GM12892 (cell line): ENCODE results near the gene RNF152.

Experiments used
- DNase-seq: peaks from one replicate; pipeline ENCODE4 v3.0.0; 2011; ENCODE audit not compliant: insufficient read length
- FAIRE-seq: peaks from 2 replicates; lab custom pipeline; 2011; peaks lifted over from hg19 to GRCh38; lab: Jason Lieb, UNC
- POLR2A ChIP-seq: IDR thresholded peaks from 2 replicates; pipeline ENCODE4 v1.6.1; 2011; ENCODE audit warnings: low read depth, low read length, control low read depth
- POLR2AphosphoS5 ChIP-seq: IDR thresholded peaks from 2 replicates; pipeline ENCODE4 v1.6.1; 2011; ENCODE audit warnings: low read depth, low read length, control low read depth
- TAF1 ChIP-seq: IDR thresholded peaks from 2 replicates; pipeline ENCODE4 v1.6.1; 2011; ENCODE audit warnings: low read depth, mild to moderate bottlenecking, control low read depth, low read length, borderline replicate concordance

The RNF152 gene

DNA sequence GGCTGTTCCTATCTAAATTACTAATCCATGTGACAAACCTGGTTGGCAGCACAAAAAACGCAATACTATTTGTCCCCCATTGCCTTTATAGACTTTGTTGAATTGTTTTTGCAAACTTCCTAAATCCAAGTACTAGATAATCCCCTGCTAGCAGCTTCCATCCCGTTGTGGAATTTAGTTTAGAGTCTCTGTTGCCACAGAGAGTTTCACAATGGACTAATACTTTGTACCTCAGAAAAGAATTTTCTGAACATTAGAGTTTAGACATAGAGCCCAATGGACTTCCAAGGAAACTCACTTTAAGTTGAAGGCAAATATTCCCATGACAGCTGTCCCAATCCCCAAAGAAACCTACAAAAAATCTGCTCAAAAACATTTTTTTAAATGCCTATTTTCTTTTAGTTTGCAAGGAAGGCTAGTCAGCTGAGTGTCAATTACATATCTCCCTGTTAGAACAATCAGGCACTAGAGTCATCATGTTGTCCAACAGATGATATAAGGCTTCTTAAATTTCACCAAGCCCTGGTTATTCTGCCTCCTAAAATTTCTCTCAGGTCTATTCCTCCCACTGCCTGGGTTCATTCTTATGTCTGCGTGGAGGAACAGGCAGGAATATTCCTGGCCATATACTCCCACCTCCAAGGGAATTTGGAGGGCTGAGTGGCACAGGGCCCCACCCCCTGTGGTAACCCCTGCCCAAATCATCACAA is 27.2 kb downstream of the RNF152 start:
- DNase-seq (no peak), FAIRE-seq (no peak)
- no peak for TF ChIP-seq POLR2AphosphoS5
- no peak for TF ChIP-seq TAF1
- no peak for TF ChIP-seq POLR2A

DNA sequence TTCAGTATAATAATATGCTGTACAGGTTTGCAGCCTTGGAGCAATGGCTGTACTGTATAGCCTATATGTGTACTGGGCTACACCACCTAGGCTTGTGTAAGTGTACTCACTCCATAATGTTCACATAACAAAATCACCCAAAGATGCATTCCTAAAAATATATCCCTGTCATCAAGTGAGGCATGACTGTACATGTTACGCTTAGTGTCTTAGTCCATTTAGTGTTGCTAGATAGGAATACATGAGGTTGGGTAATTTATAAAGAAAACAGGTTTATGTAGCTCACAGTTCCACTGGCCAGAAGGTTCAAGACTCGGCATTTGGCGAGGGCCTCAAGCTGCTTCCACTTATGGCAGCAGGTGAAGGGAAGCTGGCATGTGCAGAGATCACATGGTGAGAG is 31.4 kb downstream of the RNF152 start:
- TF ChIP-seq POLR2A (no peak), TAF1 (no peak), POLR2AphosphoS5 (no peak)
- FAIRE-seq = no peak
- no peak for DNase-seq

DNA sequence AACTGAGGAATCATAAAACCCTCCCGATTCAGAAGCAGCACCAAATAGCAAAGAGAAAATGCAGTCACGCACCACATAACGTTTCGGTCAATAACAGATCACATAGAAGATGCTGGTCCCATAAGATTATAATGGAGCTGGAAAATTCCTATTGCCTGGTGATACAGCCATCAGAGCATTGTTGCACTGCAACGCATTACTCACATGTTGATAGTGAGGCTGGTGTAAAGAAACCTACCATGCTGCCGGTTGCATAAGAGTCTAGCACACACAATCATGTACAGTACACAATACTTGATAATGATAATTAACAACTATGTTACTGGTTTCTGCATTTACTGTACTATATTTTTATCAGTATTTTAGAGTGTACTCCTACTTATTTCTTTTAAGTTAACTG is 32.5 kb downstream of the RNF152 start:
- no peak for TF ChIP-seq TAF1
- no peak for TF ChIP-seq POLR2AphosphoS5
- no peak for TF ChIP-seq POLR2A
- DNase-seq (no peak), FAIRE-seq (no peak)

DNA sequence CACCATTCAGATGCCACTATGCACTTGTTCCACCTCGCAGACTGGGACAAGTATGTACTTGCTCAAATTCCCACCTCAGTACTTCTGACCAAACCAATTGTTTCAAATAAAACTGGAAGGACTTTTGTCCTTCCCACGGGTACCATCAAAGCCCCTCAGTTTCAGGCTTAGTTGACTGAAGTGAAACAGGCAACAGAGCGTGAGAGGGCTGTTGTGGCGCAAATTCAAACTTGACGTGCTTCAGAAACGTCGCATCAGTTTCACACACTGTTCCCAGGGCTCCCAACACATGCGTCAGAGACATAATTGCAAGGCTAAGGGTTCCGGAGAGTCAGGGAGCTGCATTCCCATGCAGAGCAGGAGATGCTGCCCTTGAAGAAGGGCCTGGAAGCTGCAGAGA is 33.7 kb downstream of the RNF152 start:
- FAIRE-seq (no peak), DNase-seq (no peak)
- TF ChIP-seq POLR2AphosphoS5 (no peak), TAF1 (no peak), POLR2A (no peak)

DNA sequence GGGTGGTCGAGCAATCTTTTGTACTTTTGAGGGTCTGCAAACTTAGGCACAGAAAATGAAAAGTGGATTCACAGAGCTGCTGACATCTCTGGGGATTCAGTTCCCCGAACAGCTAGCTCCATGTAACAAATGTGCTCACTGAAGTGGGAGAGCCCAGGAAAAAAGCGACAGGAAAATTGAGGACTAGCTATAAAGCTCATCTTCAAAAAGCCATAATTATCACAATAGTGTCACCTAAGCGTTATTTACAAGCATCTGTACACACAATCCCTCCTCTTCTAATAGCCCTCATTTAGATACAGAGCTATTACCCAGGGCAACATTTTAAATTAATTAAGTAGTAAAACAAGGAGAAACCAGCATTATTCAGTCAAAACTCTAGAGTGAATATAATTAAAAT is 36.1 kb downstream of the RNF152 start:
- FAIRE-seq (no peak), DNase-seq (no peak)
- TF ChIP-seq TAF1 (no peak), POLR2A (no peak), POLR2AphosphoS5 (no peak)

DNA sequence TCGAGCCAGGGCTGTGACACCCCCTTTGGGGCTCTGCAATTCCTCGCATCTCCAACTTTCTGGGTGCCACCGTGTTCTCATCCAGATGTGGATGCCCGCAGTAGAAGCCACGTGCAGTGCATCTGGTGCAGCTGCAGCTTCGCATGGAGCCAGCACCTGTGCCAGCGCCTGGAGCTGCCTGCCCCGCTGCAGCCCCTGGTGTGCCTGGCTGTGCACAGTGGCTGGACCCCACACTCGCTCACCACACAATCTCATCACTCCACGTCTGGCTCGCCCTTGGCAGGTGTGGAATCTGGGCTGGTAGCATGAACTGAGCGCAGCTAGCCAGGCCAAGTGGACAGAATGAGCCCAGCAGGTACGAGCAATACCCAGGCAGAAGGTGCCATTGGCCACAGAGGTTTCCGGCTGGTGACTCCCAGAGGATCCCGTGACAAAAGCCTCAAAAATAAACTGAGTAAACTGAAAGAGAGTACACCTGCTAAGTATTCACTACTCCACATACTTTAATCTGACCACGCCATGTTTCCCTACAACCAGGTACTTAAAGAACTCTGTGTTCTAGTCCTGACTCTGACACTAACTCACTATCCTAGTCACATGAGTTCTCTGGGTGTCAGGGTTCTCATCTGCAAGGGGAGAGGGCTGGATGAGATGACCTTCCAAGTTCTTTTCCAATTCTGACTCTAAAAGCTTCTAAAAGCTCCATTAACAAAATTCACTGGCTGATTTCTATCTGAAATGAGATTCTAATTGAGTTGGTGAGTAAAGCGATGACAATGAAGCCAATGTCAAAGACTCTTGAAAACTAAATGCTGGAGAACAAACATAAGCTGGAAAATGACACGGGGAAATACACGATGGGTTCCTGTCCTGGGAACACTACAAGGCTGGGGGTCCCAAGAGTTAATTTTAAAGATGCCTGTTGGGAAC is 37.1 kb downstream of the RNF152 start:
- FAIRE-seq (no peak), DNase-seq (no peak)

DNA sequence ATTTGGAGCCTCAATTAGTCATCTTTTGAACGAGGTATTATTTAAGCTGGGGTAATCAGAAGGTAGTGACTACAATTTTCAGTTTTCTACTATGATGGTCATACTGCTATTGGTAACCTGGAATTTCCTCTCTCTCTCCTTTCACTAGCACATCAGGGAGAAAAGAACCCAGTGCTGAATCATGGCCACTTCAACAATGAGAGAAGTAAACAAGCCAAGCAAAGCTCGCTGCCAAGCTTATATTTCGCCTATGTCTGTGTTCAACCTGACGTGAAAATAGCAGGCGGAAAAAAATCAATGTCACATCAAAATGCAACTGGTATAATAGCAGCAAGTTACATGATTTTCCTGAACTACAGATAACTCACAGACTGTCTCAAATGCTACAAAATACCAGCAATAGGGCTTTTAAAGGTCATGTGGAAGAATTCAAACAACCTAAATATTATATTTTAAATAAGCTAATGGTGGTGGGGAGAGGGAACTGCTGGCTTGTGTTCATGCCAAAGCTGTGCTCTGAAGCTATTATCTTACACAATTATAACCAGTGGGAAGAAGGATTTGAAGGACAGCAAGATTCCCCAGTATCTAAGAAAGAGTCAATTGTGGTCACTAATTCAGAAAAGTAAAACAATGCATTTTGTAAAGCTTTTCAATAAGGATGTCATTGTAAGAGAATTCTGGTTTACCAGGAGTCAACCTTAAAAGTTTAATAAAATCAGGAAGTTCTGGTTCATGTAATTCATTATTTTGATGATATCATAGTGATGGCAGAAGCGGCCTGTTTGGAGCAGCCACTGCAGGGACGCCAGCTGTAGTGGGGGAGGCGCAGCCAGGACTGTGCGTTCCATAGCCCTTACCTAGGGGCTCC is 38.0 kb downstream of the RNF152 start:
- no peak for DNase-seq
- no peak for FAIRE-seq
- TF ChIP-seq TAF1 (no peak), POLR2AphosphoS5 (no peak), POLR2A (no peak)

More for the DNA sequence above, 37.1 kb downstream of the RNF152 start:
- TF ChIP-seq POLR2AphosphoS5 (no peak), TAF1 (no peak), POLR2A (no peak)

DNA sequence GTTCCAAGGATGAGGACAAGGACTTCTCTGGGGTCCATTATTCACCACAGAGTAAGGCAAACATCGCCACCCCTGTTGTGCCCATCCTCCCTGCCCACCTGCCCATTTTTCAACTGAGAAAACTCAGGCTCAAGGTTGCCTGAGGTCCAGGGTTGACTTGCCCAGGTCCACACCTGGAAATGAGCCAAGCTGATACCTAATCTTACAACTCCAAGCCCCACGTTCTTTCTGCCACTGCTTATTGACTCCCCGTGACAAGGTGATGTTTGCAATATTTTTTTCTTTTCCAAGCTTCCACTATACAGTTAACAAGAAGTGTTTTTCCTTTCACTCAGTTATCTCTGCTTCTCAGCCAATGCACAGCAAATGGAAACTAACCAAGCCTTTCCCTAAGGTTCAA is 39.0 kb downstream of the RNF152 start:
- DNase-seq (no peak), FAIRE-seq (no peak)
- TF ChIP-seq TAF1 = no peak
- no peak for TF ChIP-seq POLR2AphosphoS5
- no peak for TF ChIP-seq POLR2A

DNA sequence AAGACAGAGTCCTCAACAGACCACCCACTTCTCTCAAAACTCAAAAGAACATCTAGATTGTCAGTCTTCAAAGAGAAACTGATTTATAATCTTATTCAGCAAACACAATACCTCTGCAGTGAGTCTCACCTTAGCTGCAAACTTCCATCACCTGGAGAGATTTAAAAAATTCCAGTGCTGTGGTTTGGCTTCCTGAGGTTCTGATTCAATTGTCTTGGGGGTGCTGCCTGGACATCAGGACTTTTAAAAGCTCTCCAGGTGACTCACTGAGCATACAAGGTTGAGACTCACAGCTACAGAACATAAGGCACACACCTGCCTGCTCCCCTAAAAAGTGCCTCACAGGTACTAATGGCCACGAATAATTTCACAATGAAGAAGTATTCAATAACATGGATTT is 40.3 kb downstream of the RNF152 start:
- DNase-seq (no peak), FAIRE-seq (no peak)
- TF ChIP-seq TAF1 = no peak
- TF ChIP-seq POLR2AphosphoS5 = no peak
- TF ChIP-seq POLR2A = no peak

DNA sequence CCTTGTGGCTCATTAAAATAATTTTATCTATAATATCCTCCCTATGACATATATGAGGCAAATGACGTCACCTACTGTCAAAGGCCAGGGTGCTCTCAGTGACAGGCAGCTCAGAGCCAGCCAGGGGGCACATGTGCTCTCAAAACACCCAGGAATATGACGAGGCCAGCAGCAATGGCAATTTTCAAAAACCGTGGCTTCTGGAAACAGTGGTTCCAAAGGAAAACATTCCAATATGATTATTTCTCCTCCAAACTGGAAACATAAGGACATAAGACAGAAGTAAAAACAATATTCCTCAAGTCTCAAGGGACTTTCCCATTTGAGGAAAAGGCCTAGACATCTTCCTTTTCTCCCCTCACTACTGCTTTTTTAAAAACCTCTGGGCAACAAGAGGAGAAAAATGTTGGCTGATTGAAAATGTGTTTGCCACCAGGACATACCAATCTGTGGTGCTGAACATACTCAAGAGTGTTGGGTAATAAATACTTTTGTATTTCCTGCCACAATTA is 40.8 kb downstream of the RNF152 start:
- DNase-seq = no peak
- TF ChIP-seq POLR2AphosphoS5 (no peak), TAF1 (no peak), POLR2A (no peak)
- no peak for FAIRE-seq
